Nephron progenitor cell (in vitro differentiated cells): ENCODE results near the gene CNPPD1.

Source experiments
- DNase-seq: peaks from one replicate; pipeline ENCODE4 v3.0.0; 2021
- H3K27ac Mint-ChIP-seq: 2 replicates; pipeline ENCODE4 v1.8.0; 2021; ENCODE audit warnings: mild to moderate bottlenecking, moderate library complexity, mixed read lengths
- H3K27me3 Mint-ChIP-seq: 2 replicates; pipeline ENCODE4 v1.8.0; 2021; ENCODE audit warnings: mild to moderate bottlenecking, low read depth, mixed read lengths; ENCODE audit not compliant: poor library complexity
- H3K36me3 Mint-ChIP-seq: 2 replicates; pipeline ENCODE4 v1.8.0; 2021; ENCODE audit warnings: low read depth, mixed read lengths
- H3K4me1 Mint-ChIP-seq: 2 replicates; pipeline ENCODE4 v1.8.0; 2021; ENCODE audit warnings: mixed read lengths
- H3K4me3 Mint-ChIP-seq: 2 replicates; pipeline ENCODE4 v1.8.0; 2021; ENCODE audit warnings: mild to moderate bottlenecking, moderate library complexity, mixed read lengths
- H3K9me3 Mint-ChIP-seq: 2 replicates; pipeline ENCODE4 v1.8.0; 2021; ENCODE audit warnings: mild to moderate bottlenecking, moderate library complexity, mixed read lengths
- TF ChIP-seq, protein P1 (sequence below): fragments of 200-600 bp; sonication (generic); IDR thresholded peaks from 2 replicates; pipeline ENCODE4 v1.5.0; 2021; ENCODE audit warnings: antibody characterized with exemption

Gene CNPPD1

DNA sequence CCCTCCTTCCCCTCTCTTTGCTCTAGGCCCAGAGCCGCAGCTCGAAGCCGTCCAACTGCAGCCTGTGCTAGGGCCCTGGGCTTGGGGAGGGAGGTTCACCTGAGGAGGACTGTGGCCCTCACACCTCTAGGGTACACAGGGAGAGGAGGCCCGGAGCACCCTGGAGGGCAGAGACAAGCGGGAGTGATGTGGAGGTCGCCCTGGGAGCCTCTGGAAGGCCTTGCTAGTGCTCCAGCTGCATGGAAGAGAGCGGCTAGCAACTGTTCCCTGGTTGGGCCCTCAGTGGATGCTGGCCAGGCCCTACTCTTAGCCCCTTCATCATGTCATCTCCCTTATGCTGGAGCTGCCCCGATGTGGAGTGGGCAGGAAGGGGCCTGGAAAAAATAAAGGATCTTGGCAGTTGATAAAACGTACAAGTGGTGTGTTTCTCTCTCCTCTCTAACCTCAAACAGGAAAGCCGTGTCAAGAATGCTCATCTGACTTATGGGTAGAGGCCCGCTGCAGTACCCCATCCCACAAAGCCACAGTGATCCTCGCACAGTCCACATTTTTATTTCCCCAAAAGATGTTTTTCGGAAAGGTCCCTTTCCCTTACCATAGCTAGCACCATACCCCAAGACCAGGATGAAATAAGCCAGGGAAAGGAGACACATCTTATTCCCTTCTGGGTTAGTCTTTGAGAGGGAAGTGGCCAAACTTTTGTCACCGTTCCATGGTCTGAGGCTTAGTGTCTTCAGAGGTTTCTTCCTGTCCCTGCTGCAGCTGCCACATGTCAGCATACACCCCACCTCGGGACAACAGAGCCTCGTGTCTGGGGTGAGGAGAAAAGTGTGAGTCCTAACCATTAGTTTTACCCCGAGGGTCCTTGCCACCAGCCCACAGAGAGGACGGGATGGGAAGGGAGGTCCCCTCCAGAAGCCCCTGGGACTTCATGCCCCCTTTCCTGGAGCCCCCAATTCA is 32.8 kb upstream of the CNPPD1 start:
- Mint-ChIP-seq H3K36me3 (peaks cover 32% of the 10 kb centered on the region), H3K4me1 (peaks cover 23% of the 10 kb centered on the region), H3K27ac (no peak overlapping the region), H3K27me3 (no peaks in the 10 kb centered on the region), H3K9me3 (peaks cover 1% of the 10 kb centered on the region), H3K4me3 (no peak overlapping the region)
- TF ChIP-seq, protein P1, sequence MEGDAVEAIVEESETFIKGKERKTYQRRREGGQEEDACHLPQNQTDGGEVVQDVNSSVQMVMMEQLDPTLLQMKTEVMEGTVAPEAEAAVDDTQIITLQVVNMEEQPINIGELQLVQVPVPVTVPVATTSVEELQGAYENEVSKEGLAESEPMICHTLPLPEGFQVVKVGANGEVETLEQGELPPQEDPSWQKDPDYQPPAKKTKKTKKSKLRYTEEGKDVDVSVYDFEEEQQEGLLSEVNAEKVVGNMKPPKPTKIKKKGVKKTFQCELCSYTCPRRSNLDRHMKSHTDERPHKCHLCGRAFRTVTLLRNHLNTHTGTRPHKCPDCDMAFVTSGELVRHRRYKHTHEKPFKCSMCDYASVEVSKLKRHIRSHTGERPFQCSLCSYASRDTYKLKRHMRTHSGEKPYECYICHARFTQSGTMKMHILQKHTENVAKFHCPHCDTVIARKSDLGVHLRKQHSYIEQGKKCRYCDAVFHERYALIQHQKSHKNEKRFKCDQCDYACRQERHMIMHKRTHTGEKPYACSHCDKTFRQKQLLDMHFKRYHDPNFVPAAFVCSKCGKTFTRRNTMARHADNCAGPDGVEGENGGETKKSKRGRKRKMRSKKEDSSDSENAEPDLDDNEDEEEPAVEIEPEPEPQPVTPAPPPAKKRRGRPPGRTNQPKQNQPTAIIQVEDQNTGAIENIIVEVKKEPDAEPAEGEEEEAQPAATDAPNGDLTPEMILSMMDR: no peak
- DNase-seq: no peak

DNA sequence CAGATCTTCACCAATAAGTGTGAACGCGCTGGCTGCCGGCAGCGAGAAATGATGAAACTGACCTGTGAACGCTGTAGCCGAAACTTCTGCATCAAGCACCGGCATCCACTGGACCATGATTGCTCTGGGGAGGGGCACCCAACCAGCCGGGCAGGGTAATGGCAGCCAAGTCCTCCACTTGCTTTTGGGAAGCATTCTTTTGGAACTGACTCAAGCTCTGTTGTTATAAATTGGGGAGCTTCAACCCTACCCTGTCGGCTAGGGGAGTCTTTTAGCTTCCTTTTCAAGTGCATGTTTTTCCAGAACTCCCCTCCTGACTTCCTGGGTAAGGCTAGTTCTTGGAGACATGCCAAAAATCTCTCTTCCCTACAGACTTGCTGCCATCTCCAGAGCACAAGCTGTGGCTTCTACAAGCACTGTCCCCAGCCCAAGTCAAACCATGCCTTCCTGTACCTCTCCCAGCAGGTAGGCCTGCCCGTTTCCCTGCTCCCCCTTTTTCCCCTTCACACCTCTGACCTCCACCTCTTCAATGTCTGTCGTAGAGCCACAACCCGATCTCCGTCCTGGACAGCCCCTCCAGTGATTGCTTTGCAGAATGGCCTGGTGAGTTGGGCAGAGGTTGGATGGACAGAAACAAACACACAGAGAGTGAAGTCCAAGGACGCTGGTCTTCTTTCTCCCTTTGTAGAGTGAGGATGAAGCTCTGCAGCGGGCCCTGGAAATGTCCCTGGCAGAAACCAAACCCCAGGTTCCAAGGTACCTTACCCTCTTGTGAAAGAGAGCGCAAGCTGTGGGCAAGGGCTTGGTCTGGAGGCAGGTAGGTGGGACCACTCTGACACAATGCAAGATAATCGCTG is 31.4 kb upstream of the CNPPD1 start:
- peaks cover 11% of the 10 kb centered on the region for H3K9me3 Mint-ChIP-seq
- H3K36me3 Mint-ChIP-seq: peaks cover 23% of the 10 kb centered on the region
- H3K4me1 Mint-ChIP-seq: peaks cover 23% of the 10 kb centered on the region
- H3K27ac Mint-ChIP-seq: peak overlapping the region; percentile 83
- H3K4me3 Mint-ChIP-seq: peak overlapping the region; percentile 83
- TF ChIP-seq, protein P1: no peak
- DNase-seq: no peak
- H3K27me3 Mint-ChIP-seq: no peaks in the 10 kb centered on the region

DNA sequence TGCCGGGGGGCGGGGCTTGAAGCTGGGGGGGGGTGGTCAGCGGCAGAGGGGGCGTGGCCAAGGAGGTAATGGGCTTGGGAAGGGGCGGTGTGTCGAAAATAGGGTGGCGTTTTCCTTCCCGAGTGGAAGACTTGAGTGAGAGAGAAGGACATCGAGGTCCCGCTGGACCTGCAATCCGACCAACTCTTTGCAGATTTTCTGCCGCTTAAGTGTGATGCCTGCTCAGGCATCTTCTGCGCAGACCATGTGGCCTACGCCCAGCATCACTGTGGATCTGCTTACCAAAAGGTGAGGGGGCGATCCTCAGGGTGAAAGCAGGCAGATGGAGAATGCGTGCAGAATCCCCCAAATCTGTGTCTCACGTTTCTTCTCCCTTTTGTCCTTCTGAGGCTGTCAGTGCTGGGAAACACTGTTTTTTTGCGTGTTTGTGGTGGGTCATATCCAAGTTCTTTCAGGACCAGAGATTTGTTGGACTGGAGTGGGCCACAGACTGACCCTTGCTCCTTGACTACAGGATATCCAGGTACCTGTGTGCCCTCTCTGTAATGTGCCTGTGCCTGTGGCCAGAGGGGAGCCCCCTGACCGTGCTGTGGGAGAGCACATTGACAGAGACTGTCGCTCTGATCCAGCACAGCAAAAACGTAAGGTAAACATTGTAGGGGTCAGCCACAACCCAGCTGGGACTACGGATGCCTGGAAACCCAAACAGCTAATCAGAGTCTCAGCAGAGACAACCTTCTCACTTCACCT is 30.6 kb upstream of the CNPPD1 start:
- Mint-ChIP-seq H3K4me3 (peak overlapping the region; percentile 83), H3K36me3 (peaks cover 17% of the 10 kb centered on the region)
- DNase-seq: no peak

DNA sequence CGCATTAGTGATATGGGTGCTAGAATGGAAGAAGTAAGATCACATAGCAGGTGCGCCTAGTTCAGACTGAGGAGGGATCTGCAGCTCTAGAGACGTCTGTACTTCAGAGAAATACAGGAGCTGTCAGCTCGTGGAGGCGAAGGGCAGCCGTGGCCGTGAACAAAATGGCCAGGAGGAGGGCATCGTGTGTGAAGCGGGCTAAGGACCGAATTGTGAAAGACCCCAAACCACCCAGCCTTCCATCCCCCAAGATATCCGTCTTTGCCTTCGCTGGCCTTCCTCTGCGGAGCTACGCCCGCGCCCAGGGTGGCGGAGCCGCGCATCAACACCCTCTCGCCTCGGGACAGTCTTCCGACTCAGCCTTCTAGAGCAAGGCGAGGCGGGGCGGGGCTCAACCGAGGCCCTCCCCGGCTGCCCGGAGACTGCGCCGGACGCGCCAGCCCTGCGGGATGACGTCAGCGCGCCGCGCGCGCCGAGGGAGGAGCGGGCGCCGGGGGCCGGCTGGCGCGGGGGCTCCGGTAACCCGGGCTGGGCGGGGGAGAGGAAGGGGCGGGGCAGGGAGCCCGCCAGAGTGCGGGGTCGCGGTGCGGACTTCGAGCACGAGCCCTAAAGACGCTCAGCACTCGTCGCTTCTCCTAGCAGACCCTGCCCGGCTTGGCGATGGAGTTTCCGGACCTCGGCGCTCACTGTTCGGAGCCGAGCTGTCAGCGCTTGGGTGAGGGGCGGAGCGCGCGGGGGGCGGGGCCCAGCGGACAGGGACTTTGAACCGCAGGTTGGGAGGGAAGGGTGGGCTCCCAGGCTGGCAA is 29.8 kb upstream of the CNPPD1 start, which contains the start of gene ZFAND2B:
Gene ZFAND2B (plus strand): TSS at position 455 of the 806 bp plus-strand sequence. CDS start 206 bp downstream, at position 661.
- H3K4me3 Mint-ChIP-seq: peak within 1 kb of the TSS; percentile 92
- H3K36me3 Mint-ChIP-seq: peaks cover 13% of the 10 kb centered on the region
- peak within 1 kb of the TSS; percentile 97 for H3K27ac Mint-ChIP-seq
- H3K4me1 Mint-ChIP-seq: peaks cover 23% of the 10 kb centered on the region
- TF ChIP-seq, protein P1: no peak
- H3K9me3 Mint-ChIP-seq: peaks cover 18% of the 10 kb centered on the region
- no peaks in the 10 kb centered on the region for H3K27me3 Mint-ChIP-seq
- DNase-seq: peak; percentile 96

More for the DNA sequence above, 30.6 kb upstream of the CNPPD1 start:
- peaks cover 23% of the 10 kb centered on the region for H3K4me1 Mint-ChIP-seq
- H3K27ac Mint-ChIP-seq: peak overlapping the region; percentile 64
- TF ChIP-seq, protein P1: no peak
- H3K27me3 Mint-ChIP-seq: no peaks in the 10 kb centered on the region
- peaks cover 15% of the 10 kb centered on the region for H3K9me3 Mint-ChIP-seq

DNA sequence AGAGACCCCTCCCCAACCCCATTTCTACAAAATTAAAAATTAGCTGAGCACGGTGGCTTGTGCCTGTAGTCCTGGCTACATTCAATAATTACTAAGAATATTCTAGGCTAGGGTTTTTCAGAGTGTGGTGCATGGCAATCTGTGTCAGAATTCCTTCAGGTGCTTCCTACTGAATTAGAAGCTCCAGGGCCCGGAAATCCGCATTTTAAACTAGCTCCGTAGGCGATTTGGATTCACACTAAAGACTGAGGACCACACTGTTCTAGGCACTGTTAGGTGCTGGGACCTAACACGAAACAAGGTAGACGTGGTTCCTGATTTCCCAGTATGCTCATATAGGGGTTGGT is 29.2 kb upstream of the CNPPD1 start:
- H3K27me3 Mint-ChIP-seq: no peaks in the 10 kb centered on the region
- peak overlapping the region; percentile 97 for H3K27ac Mint-ChIP-seq
- peaks cover 15% of the 10 kb centered on the region for H3K36me3 Mint-ChIP-seq
- H3K4me1 Mint-ChIP-seq: peaks cover 24% of the 10 kb centered on the region
- TF ChIP-seq, protein P1: no peak
- no peak for DNase-seq
- H3K9me3 Mint-ChIP-seq: peaks cover 21% of the 10 kb centered on the region
- H3K4me3 Mint-ChIP-seq: peak overlapping the region; percentile 92
